Left renal cortex interstitium (tissue), 4 donors: ENCODE results near the gene MMS19. TPM values are rescaled to one million over a fixed set of nuclear protein-coding genes. Genes with fewer than 3 reads are reported as not detected.
"Not testable (repeated sequence)": the region's sequence is repeated elsewhere in the genome, so short reads cannot be mapped to it uniquely, and the experiment has no call there.

Source experiments
- DNase-seq, 4 donors: peaks; one replicate each; pipeline ENCODE4 v3.0.0-alpha.2; 2013; ENCODE audit warnings: low read depth in 4 of 4, low spot score in 2 of 4, missing footprints in 1 of 4
- polyA plus RNA-seq, 4 donors: library from polyadenylated mRNA; unstranded; fragments of 120-200 nt; gene quantifications; one replicate each; pipeline ENCODE4 v1.2.1, GENCODE V29; 2013; ENCODE audit not compliant: insufficient read length in 4 of 4

MMS19 gene
- polyA plus RNA-seq, 4 donors, result 85.9 to 109 (median 92.3) TPM

GRCh38 chr10:97506199-97506991 lies 8.2 kb upstream of the MMS19 start:
- no peak for DNase-seq

- DNase-seq, result no peak
Observed at GRCh38 chr10:97505152-97505551, 6.9 kb upstream of the MMS19 start.

GRCh38 chr10:97503406-97503805 lies 5.2 kb upstream of the MMS19 start:
- DNase-seq, result no peak

- no peak for DNase-seq
Observed at GRCh38 chr10:97502916-97503315, 4.7 kb upstream of the MMS19 start.

GRCh38 chr10:97500297-97500575 lies 2.0 kb upstream of the MMS19 start:
- DNase-seq, result no peak

- no peak for DNase-seq
Observed at GRCh38 chr10:97499561-97500296, 1.5 kb upstream of the MMS19 start.

GRCh38 chr10:97498841-97499560 lies 779 bp upstream of the MMS19 start, which contains the start of gene UBTD1:
UBTD1 (plus strand) TSS chr10:97498924; CDS start chr10:97499204, 280 bp downstream.
- no peak for DNase-seq

- DNase-seq, result no peak
Observed at GRCh38 chr10:97497572-97498075, 598 bp downstream of the MMS19 start.

- no peak for DNase-seq
Observed at GRCh38 chr10:97494863-97495506, 3.2 kb downstream of the MMS19 start.

- no peak for DNase-seq
Observed at GRCh38 chr10:97494151-97494550, 4.1 kb downstream of the MMS19 start.

- DNase-seq, result no peak
Observed at GRCh38 chr10:97490592-97490991, 7.6 kb downstream of the MMS19 start.

- no peak for DNase-seq
Observed at GRCh38 chr10:97485647-97486281, 12.5 kb downstream of the MMS19 start.

- DNase-seq, result no peak
Observed at GRCh38 chr10:97483921-97484320, 14.3 kb downstream of the MMS19 start.

- DNase-seq, result no peak
Observed at GRCh38 chr10:97483506-97483905, 14.7 kb downstream of the MMS19 start.

GRCh38 chr10:97482381-97482780 lies 15.8 kb downstream of the MMS19 start:
- no peak for DNase-seq

GRCh38 chr10:97481071-97481470 lies 17.2 kb downstream of the MMS19 start:
- no peak for DNase-seq

GRCh38 chr10:97479939-97480338 lies 18.3 kb downstream of the MMS19 start:
- no peak for DNase-seq

- not testable (repeated sequence) for DNase-seq
Observed at GRCh38 chr10:97479410-97479809, 18.8 kb downstream of the MMS19 start.

GRCh38 chr10:97475936-97476594 lies 22.2 kb downstream of the MMS19 start:
- no peak for DNase-seq

GRCh38 chr10:97474918-97475317 lies 23.3 kb downstream of the MMS19 start:
- no peak for DNase-seq
